T-helper 9 cell (primary cell): Measurements from ENCODE around the gene EFNA5.

Source experiments
- DNase-seq: peaks from one replicate; pipeline ENCODE4 v3.0.0-alpha.2; 2020
- total RNA-seq, 2 donors: gene quantifications; one replicate each; lab custom pipeline; 2026; lab: John Stamatoyannopoulos, UW

The EFNA5 gene
- 0 to 0.14 reads per million in 2 donors for total RNA-seq

DNA sequence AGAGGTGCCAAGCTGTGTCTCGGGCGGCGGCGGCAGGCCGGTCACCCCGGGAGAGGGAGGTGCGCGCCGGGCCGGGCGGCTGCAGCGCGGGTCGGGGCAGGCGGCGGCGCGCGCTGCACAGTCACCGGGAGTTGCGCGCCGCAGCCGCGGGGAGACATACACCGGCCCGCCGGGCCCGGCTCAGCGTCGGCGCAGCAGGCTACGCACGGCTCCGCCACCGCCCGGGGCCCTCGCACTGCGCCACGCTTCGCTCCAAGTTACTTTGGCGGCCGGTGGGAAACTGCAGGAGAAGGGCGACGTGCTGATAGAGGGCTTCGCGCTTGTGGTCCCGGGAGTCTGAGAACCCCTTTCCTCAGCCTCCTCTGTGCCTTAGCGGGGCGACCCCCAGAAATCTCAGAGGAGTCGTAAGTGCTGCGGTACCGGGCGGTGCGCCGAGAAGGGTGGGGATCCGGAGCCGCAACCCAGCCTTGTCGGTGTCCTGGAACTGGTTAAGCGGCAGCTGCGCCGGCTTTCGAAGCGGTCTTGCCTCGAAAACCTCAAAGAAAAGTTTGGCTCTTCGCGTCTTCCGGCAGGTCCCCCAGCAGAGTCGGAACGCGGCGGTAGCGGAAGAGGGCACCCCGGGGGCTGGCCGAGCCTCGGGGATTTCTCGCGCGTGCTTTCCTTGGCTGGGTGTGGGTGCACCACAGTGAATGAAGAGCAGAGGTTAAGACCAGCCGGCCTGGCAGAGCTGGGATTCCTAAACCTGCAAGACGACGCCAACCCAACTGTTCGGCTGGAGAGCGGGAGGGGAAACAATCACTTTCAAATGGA is at the start of gene EFNA5:
Gene EFNA5, minus strand, starts transcription at position 6 of the 810 bp plus-strand sequence.
- no peak for DNase-seq

DNA sequence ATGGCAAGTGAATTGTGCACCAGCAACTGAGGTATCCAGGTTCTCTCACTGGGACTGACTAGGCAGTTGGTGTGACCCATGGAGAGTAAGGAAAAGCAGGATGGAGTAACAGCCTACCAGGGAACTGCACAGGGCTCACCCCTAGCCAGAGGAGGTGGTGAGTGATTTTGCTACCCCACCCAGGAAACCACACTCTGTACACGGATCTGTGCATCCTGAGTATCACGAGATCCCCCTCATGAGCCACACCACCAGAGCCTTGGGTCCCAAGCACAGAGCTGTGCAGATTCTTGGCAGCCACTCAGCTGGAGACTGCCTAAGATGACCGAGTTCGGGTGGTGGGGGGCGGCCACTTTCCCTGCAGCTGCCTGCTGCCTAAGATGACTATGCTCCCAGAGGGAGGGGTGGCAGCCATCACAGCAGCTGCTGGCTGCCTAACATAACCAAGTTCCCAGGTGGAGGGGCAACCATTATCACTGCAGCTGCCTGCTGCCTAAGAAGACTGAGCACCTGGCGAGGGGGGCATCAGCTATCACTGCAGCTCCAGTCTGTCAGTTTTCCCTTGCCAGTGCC is 48.4 kb upstream of the EFNA5 start:
- no peak for DNase-seq

DNA sequence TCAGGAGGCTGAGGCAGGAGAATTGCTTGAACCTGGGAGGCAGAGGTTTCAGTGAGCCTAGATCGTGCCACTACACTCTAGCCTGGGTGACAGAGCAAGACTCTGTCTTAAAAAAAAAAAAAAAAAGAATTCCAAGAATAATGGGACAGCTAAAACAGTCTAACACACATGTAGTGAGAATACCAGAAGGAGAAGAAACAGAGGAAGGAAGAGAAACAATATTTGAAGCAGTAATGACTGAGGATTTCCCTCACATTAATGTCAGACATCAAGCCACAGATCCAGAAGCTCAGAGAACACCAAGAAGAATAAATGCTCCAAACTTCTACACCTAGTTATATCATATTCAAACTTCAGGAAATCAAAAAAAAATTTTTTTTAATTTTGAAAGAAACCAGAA is 47.1 kb upstream of the EFNA5 start:
- DNase-seq, result no peak

DNA sequence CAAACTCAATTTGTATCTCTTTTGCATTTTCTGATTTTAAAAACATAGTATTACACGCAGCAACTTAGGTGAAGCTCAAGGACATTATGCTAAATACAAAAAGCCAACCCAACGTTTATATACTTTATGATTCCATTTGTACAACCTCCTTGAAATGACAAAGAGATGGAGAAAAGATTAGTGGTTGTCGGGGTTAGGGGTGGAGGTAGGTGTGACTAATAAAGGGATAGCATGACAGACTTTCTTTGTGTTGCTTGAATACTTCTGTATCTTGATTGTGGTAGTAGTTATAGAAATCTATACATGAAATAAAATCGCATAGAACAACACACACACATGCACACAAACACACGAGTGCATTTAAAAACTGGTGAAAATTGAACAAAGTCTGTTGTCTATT is 42.5 kb upstream of the EFNA5 start:
- no peak for DNase-seq

DNA sequence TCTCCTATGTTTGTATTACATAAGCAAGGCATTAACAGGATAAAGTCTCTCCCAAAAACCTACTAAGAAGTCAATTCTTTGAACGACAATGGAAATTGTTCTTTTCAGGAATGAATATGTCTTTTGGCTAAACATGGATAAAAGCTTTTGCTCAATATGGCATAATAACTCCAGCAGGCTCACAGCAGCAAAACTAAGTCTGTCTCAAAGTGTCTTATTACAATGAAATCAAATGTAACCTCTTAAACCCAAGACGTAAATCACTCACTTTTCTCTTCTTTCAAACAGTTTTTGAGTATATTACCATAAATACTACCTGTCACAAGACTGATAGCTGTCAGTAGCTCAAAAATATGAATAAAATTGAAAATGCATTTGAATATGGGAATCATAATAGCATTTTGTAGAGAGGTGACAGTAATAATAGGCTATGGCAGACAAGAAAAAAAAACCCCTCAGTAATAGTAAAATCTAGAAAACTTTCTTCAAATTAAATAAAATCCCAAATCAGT is 41.7 kb upstream of the EFNA5 start:
- no peak for DNase-seq

DNA sequence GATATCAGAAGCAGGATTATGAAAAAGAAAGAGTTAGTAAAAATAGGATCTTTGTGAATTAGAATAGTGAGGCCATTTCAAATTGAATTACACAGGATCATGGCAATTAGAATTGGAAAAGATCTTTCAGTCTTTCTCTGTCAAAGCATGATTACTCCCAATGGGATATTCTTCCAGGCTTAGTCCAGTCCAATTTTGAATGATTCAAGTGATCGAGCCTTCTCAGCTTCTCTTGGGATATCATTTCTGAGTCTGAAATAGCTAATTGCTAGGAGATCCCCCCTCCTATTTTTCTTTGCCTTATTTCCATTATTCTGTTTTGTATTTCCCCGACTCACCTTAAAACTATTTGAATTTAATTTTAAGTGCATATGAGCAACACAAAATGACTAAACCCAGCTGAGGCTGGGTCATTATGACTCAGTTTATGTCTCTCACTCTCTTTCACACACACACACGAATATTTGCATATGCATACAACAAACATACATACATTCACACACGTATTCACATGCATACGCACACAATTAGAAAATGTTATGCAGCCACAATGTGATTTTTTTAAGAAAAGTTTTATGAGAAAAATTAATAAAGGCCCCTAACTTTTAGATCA is 34.8 kb upstream of the EFNA5 start:
- no peak for DNase-seq

DNA sequence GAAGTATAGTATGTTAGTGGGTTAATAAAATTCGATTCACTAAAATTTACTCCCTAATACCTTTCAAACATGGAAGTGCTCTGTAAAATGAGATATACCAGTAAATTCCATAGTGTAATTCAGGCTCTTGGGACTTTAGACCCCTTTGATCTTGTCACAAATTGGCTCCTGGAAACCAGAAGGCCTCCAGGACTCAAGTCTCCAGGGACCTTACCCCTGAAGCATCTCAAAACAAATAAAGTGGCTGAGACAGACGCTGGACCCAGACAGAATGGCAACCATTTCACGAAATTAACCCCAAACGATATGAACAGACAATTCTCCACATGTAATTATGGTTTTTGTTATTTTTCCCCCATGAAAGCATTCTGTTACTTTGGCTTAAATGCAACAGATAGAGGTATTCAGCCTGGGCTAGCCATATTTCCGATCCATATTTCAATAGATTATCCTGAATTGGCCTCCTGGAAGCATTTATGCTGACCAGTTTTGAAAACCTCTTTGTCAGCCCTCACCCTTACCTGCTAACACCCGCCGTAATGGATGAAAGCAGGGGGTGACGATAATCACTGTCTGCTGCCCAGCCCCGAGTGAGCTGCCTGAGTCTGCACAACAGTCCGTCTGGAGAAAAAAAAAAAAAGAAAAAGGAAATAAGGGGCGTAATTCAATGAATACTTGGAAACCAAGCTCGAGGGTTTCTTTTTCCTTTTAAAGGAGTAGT is 34.1 kb upstream of the EFNA5 start:
- no peak for DNase-seq

DNA sequence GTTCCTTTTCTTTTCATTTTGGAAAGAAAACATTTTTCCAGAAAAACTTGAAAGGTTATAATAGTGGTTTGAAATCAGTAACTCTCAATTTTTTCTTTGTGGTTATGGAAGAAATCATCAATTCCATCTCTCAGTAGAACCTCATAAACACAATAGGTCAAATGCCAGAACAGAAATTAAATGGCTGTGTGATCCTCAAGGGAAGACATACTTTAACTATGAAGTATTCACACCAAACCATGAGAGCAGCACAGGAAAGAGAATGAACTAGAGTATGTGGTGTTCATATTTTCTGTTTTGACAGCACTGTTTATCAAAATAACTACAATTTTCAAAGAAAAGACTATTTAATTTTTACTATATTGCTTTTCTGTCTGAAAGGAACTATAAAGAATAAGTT is 29.7 kb upstream of the EFNA5 start:
- no peak for DNase-seq

DNA sequence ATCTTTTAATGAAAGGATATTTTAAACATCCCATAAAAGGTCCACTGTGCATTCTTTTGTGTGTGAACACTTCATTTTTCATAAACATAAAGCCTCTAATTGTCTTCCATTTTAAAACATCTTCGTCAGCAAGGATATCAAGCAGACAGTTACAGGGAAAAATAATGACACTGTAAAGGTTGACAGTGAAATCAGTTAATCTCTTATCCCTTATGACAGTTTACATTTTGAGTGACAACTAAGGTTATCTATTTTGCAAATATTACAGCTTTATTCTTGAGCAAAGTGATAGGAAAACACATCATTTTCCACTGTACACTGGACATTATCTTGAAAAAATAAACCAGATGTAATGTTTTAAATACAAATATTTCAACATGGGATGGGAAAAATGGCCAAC is 28.7 kb upstream of the EFNA5 start:
- DNase-seq, result no peak

DNA sequence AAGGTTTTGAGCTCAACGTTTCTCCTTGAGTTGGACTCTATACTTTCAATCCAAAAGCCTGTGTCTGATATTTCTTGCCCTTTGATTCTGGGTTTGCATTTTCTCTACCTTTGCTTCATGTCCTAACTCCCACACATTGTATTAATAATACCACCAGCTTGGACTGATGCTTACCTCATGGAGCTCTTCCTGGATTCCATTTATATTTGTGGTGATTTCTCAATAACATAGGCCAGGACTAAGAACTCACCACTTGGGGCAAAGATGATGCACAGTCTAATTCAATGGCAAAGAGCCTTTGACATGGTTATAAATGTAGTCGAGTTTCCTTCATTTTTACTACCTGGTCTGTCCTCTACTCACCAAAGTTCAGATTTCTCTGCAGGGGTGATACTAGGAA is 27.5 kb upstream of the EFNA5 start:
- no peak for DNase-seq

DNA sequence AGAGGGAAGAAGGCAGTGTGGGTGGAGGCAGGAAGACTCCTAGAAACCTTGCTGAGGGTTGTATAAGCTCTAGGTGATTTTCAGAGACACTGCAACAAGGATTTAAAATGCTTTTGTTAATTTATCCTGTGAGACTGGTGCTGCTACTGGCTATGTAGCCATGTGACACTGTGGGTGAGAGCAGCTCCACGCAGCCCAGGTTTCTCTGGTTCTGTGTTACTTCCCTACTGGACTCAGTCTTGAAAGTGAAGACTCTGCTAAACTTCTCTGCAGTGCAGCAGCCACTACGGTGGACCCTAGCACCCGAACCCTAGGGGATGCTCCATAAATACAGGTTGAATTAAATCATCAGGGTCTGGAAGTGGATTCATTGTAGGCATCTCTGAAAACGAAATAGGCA is 25.8 kb upstream of the EFNA5 start:
- no peak for DNase-seq

DNA sequence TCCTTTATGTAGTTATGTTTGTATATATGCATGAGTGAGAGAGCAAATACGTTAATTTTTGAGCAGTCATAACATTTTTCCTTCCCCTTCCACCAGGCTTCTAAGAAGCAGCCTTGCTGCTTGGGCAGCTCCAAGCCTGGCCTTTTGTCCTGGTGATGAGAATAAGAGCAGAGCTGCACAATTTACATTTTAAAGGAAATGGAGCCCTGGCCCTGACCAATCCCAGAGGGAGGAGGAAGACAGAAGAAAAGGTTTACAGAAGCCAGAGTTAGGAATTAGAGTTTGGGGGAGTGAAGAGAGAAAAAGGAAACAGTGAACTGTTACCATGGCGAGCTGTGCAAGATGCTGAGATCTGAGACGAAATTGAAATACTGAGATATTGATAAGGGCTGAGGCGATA is 25.3 kb upstream of the EFNA5 start:
- no peak for DNase-seq

DNA sequence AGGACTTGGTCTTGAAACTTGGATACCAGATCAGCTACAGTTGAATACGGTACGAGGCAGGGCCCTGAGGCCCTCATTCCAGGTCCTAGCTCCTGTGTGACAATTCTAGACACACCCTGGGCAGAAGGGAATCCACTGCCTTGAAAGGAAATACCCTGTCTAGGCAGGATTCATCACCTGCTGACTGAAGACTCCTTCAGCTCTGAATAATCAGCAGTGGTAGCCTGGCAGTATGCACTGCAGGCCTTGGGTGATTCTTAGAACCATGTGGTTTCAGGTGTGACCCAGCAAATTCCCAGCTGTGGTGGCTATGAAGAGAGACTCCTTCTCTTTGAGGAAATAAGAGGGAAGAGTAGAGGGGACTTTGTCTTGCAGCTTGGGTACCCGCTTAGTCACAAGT is 17.2 kb upstream of the EFNA5 start:
- DNase-seq, result no peak

DNA sequence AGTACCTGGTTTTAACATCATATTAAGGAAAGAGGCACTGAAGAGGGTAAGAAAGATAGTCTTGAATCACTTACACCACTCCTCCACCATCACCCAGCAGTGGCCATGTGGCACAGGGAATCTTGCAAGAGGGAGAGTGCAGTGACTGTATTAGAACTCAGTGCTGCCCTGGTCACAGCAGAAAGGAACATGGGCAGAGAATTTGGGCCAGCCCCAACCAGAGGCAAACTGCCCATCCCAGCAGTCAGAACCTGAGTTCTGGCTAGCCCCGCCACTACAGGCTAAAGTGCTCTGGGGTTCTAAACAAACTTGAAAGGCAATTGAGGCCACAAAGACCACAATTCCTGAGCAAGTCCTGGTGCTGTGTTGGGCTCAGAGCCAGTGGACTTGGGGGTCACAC is 16.7 kb upstream of the EFNA5 start:
- DNase-seq, result no peak

DNA sequence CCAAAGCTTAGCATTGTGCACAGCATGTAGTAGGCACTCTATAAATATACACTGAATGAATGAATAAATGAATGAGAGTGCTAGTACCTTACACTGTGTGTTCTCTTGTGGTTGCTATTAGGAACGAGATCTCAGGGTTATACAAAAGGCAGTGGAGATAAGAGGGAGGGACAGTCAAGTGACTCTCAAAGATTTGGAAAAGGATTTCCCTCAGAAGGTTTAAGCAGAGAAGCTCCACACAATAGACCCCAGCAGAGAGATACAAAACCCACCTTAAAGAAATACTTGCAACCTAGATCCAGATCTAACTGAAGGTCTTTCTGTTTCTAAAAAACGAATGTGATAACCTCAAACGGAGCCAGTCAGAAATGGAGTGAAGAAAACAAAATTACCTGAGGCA is 11.8 kb upstream of the EFNA5 start:
- DNase-seq, result no peak

DNA sequence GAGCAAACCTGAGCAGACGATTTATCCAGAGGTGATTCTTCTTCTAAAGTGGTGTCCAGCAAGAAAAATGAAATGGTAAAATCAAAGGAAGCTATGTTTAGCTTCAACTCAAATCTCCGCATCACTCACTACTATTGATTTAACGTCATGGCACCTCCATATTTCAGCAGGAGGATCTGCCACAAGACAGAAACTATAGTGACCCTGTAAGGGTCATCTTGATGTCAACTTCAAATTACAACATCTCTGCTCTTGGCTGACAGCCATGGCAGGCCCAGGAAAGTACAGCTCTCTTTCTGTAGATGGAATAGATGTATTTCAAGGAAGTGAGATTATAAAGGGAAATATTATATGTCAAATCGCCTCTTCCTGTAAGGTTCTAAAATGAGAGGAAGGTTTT is 10.1 kb upstream of the EFNA5 start:
- DNase-seq, result no peak

DNA sequence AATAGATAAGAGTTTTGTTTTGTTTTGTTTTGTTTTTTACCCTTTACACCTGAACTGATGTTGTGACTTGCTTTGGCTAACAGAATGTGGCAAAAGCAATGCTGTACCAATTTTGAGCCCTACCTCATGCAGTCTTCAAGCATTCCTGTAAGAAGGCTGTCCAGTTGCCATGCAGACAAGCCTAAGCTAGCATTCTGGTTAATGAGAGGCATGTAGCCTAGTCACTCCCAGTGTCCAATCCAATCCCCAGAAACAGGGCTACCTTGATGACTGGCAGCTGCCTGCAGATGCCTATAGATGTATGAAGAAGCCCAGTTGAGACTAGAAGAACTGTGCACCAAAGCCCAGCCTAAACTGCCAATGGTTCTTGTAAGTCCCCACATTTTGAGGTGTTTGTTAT is 9.4 kb upstream of the EFNA5 start:
- DNase-seq, result no peak

DNA sequence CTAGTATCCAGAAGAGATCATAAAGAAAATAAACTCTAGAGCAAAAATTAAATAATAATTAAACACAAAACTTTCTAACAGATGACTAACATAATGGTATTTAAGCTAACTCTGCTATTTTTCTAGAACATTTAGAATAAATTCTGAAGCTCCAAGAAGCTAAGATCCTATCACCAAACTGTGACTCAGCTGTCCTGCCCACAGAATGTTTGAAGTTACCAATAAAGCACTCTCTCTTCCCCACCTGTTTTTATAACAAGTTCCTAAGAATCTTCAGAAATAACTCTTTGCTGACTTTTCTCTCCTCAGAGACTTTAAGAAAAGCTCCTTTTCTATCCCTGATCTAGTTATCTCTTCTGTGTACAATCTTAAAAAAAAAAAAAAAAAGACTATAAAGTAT is 6.0 kb upstream of the EFNA5 start:
- DNase-seq, result no peak

DNA sequence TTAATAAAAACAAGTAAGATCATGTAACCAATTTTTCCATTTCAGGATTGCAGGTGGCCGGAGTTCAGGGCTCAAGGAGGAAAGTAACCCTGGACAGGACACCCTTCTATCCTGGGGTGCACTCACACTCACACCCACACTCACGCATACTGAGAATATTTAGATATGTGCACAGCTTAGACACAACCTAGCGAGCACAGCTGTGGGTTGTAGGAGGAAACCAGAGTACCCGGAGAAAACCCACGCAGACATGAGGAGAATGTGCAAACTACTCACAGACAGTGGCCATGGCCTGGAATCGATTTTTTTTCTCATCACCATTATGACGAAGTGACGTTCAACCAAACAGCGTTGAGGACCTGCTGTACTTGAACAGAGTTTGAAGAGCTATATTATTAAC is 4.5 kb upstream of the EFNA5 start:
- no peak for DNase-seq

DNA sequence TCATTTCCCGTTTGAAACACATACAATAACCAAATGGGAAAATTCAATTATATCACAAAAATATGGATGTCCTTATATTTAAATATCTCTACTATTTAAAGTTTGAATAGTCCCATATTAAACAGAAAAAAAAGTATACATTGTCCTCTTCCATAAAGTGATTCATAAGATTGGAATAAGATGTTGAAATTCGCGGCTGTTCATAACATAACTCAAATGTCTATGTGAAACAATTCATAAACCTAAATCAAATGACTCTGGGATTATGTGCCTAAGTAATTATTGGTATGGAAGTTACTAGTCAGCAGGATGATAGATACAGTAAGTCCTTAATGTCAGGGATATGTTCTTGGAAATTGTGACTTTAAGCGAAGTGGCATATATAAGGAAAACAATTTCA is 3.9 kb upstream of the EFNA5 start:
- no peak for DNase-seq

DNA sequence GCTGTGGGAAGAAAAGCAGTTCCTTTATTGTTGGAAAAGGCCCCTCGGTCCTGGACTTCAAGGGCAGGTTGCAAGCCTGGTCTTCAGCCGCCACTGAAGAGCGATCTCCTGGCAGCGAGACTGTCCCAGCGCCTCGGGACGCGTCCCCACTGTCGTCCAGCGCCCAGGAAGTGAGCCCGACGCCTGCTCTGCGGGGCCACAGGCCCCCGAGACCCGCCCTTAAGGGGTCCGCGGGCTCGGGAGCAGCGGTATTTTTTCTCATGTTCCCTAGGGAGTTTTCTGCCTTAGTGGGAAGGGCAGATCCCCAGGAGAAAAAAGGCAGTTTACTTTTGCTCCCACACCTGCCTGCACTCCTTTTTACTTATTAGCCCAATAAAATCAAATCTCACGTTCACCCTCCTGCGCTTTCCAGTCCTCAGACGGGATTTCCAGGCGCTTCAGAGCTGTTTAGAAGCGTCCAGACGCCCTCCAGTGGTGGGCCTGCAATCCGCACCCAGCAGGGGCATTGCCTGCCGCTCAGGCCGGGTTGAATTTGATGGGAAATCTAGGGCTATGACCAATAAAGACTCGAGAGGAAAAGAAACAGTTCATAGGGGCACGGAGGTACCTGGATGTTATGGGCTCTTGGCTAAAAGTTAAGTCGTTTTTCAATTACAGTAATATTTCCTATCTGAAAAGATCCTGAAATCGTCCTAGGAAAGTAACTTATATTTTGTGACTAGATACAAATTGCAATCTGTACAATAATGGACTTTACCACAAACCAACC is 2.8 kb upstream of the EFNA5 start:
- DNase-seq, result peak; percentile 38

DNA sequence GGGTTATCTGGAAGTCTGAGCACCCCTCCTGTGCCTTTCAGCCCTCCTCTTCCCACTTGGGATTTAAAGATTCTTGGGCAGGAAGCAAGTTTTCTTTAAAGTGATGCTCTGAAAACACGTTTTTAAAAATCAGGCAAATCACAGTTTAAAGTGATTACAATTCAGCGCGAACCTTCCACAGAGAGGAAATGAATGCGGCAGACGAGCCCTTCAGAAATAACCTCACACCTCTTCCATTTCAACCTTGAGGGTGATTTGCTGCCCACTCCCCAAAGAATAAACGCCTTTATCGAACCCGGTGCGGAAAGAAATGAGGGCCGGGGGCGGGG is 2.3 kb upstream of the EFNA5 start:
- DNase-seq, result no peak
